Immature natural killer cell (primary cell): Measurements from ENCODE around the gene DCAF4L1. TPM values are rescaled to one million over a fixed set of nuclear protein-coding genes. Genes with fewer than 3 reads are reported as not detected.

Source experiments
- DNase-seq, 3 donors: peaks; one replicate each; pipeline ENCODE4 v3.0.0; 2022; ENCODE audit warnings: mixed read lengths in 1 of 3
- H3K27ac Mint-ChIP-seq, 6 donors: one replicate each; pipeline ENCODE4 v1.8.0; 2020; ENCODE audit warnings: mixed read lengths in 6 of 6, mild to moderate bottlenecking in 5 of 6, inconsistent platforms in 4 of 6, moderate library complexity in 3 of 6
- H3K27me3 Mint-ChIP-seq, 3 donors: one replicate each; pipeline ENCODE4 v1.8.0; 2020 to 2021; ENCODE audit warnings: low read depth in 3 of 3, mild to moderate bottlenecking in 3 of 3, mixed read lengths in 3 of 3, moderate library complexity in 3 of 3, inconsistent platforms in 1 of 3
- H3K36me3 Mint-ChIP-seq, 3 donors: one replicate each; pipeline ENCODE4 v1.8.0; 2020; ENCODE audit warnings: mixed read lengths in 3 of 3, inconsistent platforms in 2 of 3, mild to moderate bottlenecking in 2 of 3
- H3K4me1 Mint-ChIP-seq, 2 donors: one replicate each; pipeline ENCODE4 v1.8.0; 2020; ENCODE audit warnings: inconsistent platforms in 2 of 2, mild to moderate bottlenecking in 2 of 2, mixed read lengths in 2 of 2, moderate library complexity in 1 of 2
- H3K4me3 Mint-ChIP-seq, 5 donors: one replicate each; pipeline ENCODE4 v1.8.0; 2020; ENCODE audit warnings: mild to moderate bottlenecking in 5 of 5, mixed read lengths in 5 of 5, inconsistent platforms in 3 of 5, moderate library complexity in 3 of 5
- H3K9me3 Mint-ChIP-seq, 6 donors: one replicate each; pipeline ENCODE4 v1.8.0; 2020; ENCODE audit warnings: mild to moderate bottlenecking in 6 of 6, mixed read lengths in 6 of 6, inconsistent platforms in 4 of 6, moderate library complexity in 3 of 6
- polyA plus RNA-seq, 3 donors: library from polyadenylated mRNA; unstranded; fragments of 300-500 nt; fragmentation: Illumina TruSeq; gene quantifications; one replicate each; pipeline ENCODE4 v1.2.3, GENCODE V29; 2021

DCAF4L1 gene
- polyA plus RNA-seq, 3 donors from 2014 or later, result 0.08 TPM; not detected in 2

DNA sequence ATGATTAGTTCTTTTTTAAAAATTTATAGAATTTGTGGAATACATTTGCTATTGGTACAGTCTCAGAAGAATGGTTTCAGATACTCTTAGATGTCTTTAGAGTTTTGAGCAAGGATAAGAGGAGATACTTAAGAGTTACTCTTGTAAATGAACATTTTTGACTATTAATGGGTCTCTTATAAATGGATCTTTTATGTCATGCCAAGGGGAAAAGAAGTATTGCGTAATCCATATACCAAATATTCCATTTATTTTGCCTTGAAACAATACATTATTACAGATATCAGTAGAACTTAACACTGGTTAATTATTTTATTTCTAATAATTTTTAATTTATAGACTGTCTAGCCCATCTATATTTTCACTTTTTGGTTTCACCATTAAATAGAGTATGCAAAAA lies 17.2 kb upstream of the DCAF4L1 start:
- Mint-ChIP-seq H3K4me1 (no peaks in the 10 kb centered on the region), H3K9me3 (peaks cover 0 to 6% (median 4%) of the 10 kb centered on the region in 6 donors), H3K36me3 (peaks cover 5 to 6% (median 6%) of the 10 kb centered on the region in 3 donors), H3K4me3 (no peak overlapping the region), H3K27ac (no peak overlapping the region), H3K27me3 (no peaks in the 10 kb centered on the region)
- no peak for DNase-seq

- peaks cover 5 to 6% (median 6%) of the 10 kb centered on the region in 3 donors for H3K36me3 Mint-ChIP-seq
- no peak overlapping the region for H3K4me3 Mint-ChIP-seq
- no peak for DNase-seq
- H3K27me3 Mint-ChIP-seq, result no peaks in the 10 kb centered on the region
- peaks cover 0 to 6% (median 5%) of the 10 kb centered on the region in 6 donors for H3K9me3 Mint-ChIP-seq
- H3K4me1 Mint-ChIP-seq, result no peaks in the 10 kb centered on the region
- no peak overlapping the region for H3K27ac Mint-ChIP-seq
Measured at GRCh38 chr4:41967392-41967791, 14.2 kb upstream of the DCAF4L1 start.

GRCh38 chr4:41969671-41970070 lies 11.9 kb upstream of the DCAF4L1 start:
- peaks cover 5 to 6% (median 6%) of the 10 kb centered on the region in 3 donors for H3K36me3 Mint-ChIP-seq
- H3K4me1 Mint-ChIP-seq, result no peaks in the 10 kb centered on the region
- H3K4me3 Mint-ChIP-seq, result no peak overlapping the region
- peaks cover 0 to 3% (median 0%) of the 10 kb centered on the region in 3 donors for H3K27me3 Mint-ChIP-seq
- peaks cover 0 to 6% (median 5%) of the 10 kb centered on the region in 6 donors for H3K9me3 Mint-ChIP-seq
- no peak for DNase-seq
- peak overlapping the region in 1 of 6 donors; percentile 24 for H3K27ac Mint-ChIP-seq

DNA sequence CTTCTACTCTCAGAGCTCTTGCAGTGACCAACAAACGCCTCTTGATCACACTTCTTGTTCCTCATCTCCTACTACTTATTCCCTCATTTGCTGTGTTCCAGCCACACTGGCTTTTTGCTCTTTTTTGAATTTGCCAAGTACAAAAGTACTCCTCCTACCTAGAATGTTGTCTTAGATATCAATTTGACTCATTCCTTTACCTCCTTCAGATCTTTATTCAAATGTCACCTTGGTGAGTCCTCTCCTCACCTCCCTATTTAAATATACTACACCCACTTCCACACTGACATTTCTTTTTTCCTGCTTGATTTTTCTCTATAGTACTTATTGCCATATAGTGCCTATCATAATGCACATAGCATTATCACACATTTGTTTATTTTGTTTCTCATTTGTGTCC lies 6.2 kb upstream of the DCAF4L1 start:
- Mint-ChIP-seq H3K27me3 (peaks cover 0 to 3% (median 0%) of the 10 kb centered on the region in 3 donors), H3K4me1 (no peaks in the 10 kb centered on the region), H3K36me3 (no peaks in the 10 kb centered on the region), H3K4me3 (no peak overlapping the region), H3K27ac (no peak overlapping the region), H3K9me3 (peaks cover 0 to 2% (median 0%) of the 10 kb centered on the region in 6 donors)
- DNase-seq, result no peak

GRCh38 chr4:41976775-41977516 lies 4.6 kb upstream of the DCAF4L1 start:
- Mint-ChIP-seq H3K4me1 (no peaks in the 10 kb centered on the region), H3K27ac (no peak overlapping the region), H3K27me3 (peaks cover 0 to 5% (median 0%) of the 10 kb centered on the region in 3 donors), H3K4me3 (no peak overlapping the region), H3K9me3 (no peaks in the 10 kb centered on the region), H3K36me3 (no peaks in the 10 kb centered on the region)
- no peak for DNase-seq

DNA sequence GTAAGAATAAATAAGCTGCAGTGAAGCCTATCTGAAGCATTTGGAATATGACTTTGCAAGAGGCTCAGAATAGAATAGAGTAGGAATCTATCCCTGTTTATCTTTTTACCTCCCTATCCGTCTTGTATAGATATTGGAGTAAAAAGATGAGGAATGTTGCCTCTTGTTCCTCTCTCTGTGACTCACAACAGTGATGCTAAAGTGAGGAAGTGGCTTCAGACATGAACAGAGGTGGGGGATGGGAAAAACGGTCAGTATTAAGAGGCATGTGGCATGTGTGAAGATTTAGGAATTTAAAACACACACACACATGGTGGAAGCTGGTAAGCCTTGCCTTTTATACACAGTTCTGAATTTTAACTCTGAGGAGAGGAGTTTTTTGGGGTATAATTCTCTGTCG lies 3.8 kb upstream of the DCAF4L1 start:
- Mint-ChIP-seq H3K4me3 (no peak overlapping the region), H3K27me3 (peaks cover 0 to 5% (median 0%) of the 10 kb centered on the region in 3 donors), H3K27ac (no peak overlapping the region), H3K36me3 (no peaks in the 10 kb centered on the region), H3K4me1 (no peaks in the 10 kb centered on the region), H3K9me3 (no peaks in the 10 kb centered on the region)
- DNase-seq, result no peak

DNA sequence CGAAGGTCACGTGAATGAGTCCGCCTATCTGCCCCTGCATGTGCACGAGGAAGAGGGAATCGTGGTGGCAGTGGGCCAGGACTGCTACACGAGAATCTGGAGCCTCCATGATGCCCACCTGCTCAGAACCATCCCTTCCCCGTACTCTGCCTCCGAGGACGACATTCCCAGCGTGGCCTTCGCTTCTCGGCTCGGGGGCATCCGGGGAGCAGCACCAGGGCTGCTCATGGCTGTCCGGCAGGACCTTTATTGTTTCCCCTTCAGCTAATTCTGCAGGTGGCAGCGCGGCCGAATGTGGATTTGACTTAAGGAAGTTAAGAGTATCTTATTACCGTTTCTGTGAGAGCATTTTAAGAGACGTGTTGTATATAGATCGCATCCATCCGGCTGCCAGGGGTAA lies 1.2 kb downstream of the DCAF4L1 start:
- DNase-seq, result no peak
- H3K27me3 Mint-ChIP-seq, result peaks cover 2 to 7% (median 4%) of the 10 kb centered on the region in 3 donors
- H3K4me1 Mint-ChIP-seq, result no peaks in the 10 kb centered on the region
- no peak overlapping the region for H3K27ac Mint-ChIP-seq
- no peak overlapping the region for H3K4me3 Mint-ChIP-seq
- H3K36me3 Mint-ChIP-seq, result peaks cover 0 to 4% (median 0%) of the 10 kb centered on the region in 3 donors
- H3K9me3 Mint-ChIP-seq, result no peaks in the 10 kb centered on the region

- H3K9me3 Mint-ChIP-seq, result no peaks in the 10 kb centered on the region
- H3K4me1 Mint-ChIP-seq, result peaks cover 9 to 10% of the 10 kb centered on the region in 2 donors
- peaks cover 5 to 11% (median 11%) of the 10 kb centered on the region in 3 donors for H3K27me3 Mint-ChIP-seq
- H3K4me3 Mint-ChIP-seq, result no peak overlapping the region
- peaks cover 0 to 8% (median 0%) of the 10 kb centered on the region in 3 donors for H3K36me3 Mint-ChIP-seq
- H3K27ac Mint-ChIP-seq, result no peak overlapping the region
- no peak for DNase-seq
Measured at GRCh38 chr4:41985151-41985550, 3.6 kb downstream of the DCAF4L1 start.

- Mint-ChIP-seq H3K4me1 (peaks cover 26 to 38% of the 10 kb centered on the region in 2 donors), H3K36me3 (peaks cover 0 to 8% (median 0%) of the 10 kb centered on the region in 3 donors), H3K27ac (peak overlapping the region; percentile 96 to 100 (median 98)), H3K4me3 (peak overlapping the region; percentile 96 to 100 (median 98)), H3K9me3 (no peaks in the 10 kb centered on the region), H3K27me3 (peaks cover 5 to 18% (median 18%) of the 10 kb centered on the region in 3 donors)
- no peak for DNase-seq
Measured at GRCh38 chr4:41989994-41990364, 8.4 kb downstream of the DCAF4L1 start.

DNA sequence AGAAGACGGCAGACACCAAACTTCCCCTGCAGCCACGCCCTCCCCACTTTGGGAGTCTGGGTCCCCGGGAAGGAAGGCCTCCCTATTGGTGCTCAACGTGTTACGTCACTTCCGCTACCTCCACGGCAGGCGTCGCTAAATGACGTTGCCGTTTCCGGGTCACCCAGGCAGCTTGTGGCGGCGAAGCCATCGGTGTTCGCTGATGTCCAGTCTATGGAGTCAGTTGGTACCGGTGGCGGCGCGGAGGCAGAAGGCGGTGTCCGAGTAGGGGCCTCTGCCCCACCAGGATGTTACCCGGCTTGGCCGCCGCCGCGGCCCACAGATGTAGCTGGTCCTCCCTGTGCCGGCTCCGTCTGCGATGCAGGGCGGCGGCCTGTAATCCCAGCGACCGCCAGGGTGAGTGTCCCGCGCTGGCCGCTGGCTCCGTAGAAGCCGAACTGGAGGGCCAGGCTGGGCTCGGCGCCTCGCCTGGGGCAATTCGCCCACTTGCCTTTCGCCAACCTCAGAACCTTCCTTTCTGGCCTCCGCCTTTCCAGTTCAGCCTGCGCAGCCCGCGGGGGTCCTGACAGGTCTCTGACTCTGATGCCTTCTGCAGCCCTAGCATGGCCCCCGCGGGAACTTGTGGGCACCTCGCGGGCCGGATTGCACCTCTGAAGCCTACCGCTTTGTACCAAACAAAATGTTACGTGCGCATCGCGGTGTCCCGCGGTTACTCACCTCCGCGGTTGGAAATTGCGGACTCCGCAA lies 9.0 kb downstream of the DCAF4L1 start, which contains the start of gene SLC30A9:
Gene SLC30A9, plus strand, starts transcription at position 166 of the 747 bp plus-strand sequence. Its CDS starts 122 bp downstream, at position 288.
- Mint-ChIP-seq H3K27me3 (peaks cover 5 to 18% (median 18%) of the 10 kb centered on the region in 3 donors), H3K36me3 (peaks cover 0 to 8% (median 0%) of the 10 kb centered on the region in 3 donors), H3K27ac (peak within 1 kb of the TSS; percentile 96 to 100 (median 98)), H3K9me3 (no peaks in the 10 kb centered on the region), H3K4me1 (peaks cover 30 to 44% of the 10 kb centered on the region in 2 donors), H3K4me3 (peak within 1 kb of the TSS; percentile 96 to 100 (median 98))
- peak; percentile 92 to 94 (median 93) for DNase-seq

GRCh38 chr4:41991916-41992767 lies 10.6 kb downstream of the DCAF4L1 start:
- Mint-ChIP-seq H3K36me3 (peaks cover 0 to 4% (median 0%) of the 10 kb centered on the region in 3 donors), H3K27ac (peak overlapping the region in 4 of 6 donors; percentile 12 to 98 (median 69)), H3K4me3 (peak overlapping the region in 3 of 5 donors; percentile 96 to 100 (median 98)), H3K4me1 (peaks cover 34 to 48% of the 10 kb centered on the region in 2 donors), H3K9me3 (no peaks in the 10 kb centered on the region), H3K27me3 (peaks cover 4 to 18% (median 17%) of the 10 kb centered on the region in 3 donors)
- DNase-seq, result no peak

- H3K9me3 Mint-ChIP-seq, result no peaks in the 10 kb centered on the region
- H3K27ac Mint-ChIP-seq, result peak overlapping the region in 1 of 6 donors; percentile 45
- H3K4me1 Mint-ChIP-seq, result peaks cover 36 to 58% of the 10 kb centered on the region in 2 donors
- no peak overlapping the region for H3K4me3 Mint-ChIP-seq
- H3K36me3 Mint-ChIP-seq, result peaks cover 0 to 4% (median 0%) of the 10 kb centered on the region in 3 donors
- H3K27me3 Mint-ChIP-seq, result peaks cover 3 to 18% (median 13%) of the 10 kb centered on the region in 3 donors
- DNase-seq, result no peak
Measured at GRCh38 chr4:41992967-41993857, 11.7 kb downstream of the DCAF4L1 start.
